ENCODE data around the gene DNHD1. TPM values are rescaled to one million over a fixed set of nuclear protein-coding genes. Genes with fewer than 3 reads are reported as not detected.
A peak's percentile ranks its signal among the peaks of the same experiment; 100 is the strongest.

The DNHD1 gene
- total RNA-seq, 2 experiments from 2014 or later: 32.3 to 35.5 TPM

DNA sequence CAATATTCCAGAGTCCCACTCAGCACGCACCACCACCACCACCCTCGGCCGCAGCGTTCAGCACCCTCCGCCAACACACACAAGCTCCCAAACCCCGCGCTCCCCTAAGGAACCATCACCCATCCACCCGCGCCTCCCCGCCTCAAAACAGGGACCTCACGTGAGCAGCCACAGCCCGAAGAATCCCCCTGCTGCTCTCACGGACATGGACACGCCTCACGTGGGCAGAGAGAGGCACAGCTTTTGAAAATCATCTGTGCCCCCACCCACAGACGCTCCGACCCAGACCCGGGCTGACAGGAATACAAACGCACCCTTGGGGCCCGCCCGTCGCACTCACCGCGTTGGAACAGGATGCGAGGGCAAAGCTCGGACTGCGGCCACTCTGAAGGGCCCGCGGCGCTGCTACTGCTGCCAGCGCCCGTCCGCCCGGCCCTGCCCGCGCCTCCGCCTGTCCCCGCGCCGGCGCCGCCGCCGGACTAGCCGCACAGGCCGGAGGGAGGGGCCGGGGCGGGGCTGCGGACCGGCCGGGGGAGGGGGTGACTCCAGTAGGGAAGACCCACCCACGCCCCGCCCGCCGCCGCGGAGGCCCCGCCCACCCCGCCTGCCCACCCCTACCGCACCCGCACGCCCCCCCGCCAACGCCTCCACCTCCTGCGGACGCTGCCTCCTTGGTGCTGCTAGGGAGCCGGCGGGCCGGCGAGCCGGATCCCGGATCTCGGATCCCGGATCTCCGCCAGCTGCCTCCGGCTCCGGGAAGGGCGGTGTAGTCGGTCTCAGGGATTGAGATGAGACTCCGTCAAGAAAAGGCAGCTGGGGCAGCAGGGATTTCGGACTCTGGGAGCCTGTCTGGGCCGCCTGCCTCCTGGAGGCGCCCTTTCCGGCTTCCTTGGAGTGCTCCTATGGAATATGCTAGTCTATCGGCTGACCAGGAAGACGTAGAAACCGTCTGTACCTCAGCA, 23.3 kb upstream of the DNHD1 start, which contains the start of gene TRIM3:
Gene TRIM3 (minus strand): TSS at position 491 of the 962 bp plus-strand sequence. CDS start 8,246 bp downstream, outside the sequence.
- Mint-ChIP-seq H3K4me1 (peaks cover 10% of the 10 kb centered on the region), H3K27ac (peak within 1 kb of the TSS; percentile 28), H3K9me3 (no peaks in the 10 kb centered on the region), H3K27me3 (peaks cover 10% of the 10 kb centered on the region), H3K4me3 (peak within 1 kb of the TSS; percentile 85), H3K36me3 (peaks cover 7% of the 10 kb centered on the region)
- POLR2A ChIA-PET: interaction anchor here (1.0 to 1.4 kb wide), 3 partner anchors 8 to 54 kb away, joined by 3 to 5 read pairs (median 4); partner anchors contain the start of genes ARFIP2 and TIMM10B
- ATAC-seq (ENCODE audit: low read depth) (peak; percentile 76), DNase-seq (peak; percentile 70)

DNA sequence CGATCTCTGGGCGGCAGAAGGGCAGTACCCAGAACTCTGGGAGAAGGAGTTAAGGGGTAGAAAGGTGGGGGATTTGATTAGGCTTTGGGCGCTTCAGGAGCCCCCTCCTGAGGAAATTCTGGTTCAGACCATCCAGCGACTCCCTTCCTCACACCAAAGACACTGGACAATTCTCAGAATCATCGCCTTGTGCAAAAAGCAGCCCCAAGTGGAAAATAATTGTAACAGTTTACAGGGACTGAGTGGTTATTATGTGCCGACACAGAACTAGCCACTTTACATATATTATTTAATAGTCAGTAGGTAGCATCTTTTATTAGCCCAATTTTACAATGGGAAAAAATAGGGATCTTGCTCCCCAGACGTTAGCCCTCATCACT, 22.7 kb upstream of the DNHD1 start:
- Mint-ChIP-seq H3K27me3 (peaks cover 10% of the 10 kb centered on the region), H3K27ac (no peak overlapping the region), H3K4me3 (peak overlapping the region; percentile 81), H3K4me1 (peaks cover 16% of the 10 kb centered on the region), H3K36me3 (peaks cover 11% of the 10 kb centered on the region), H3K9me3 (no peaks in the 10 kb centered on the region)
- POLR2A ChIA-PET: interaction anchor here (1.4 kb wide), 1 partner anchor 10 kb away, joined by 4 read pairs; no protein-coding TSS in a partner anchor
- DNase-seq: no peak
- ATAC-seq (ENCODE audit: low read depth): no peak

- no peak for ATAC-seq (ENCODE audit: low read depth)
- H3K4me3 Mint-ChIP-seq: peak overlapping the region; percentile 26
- H3K36me3 Mint-ChIP-seq: peaks cover 11% of the 10 kb centered on the region
- POLR2A ChIA-PET: interaction anchor here (0.7 to 1.4 kb wide), 4 partner anchors 9 to 154 kb away, joined by 3 to 4 read pairs (median 3); no protein-coding TSS in a partner anchor
- H3K27ac Mint-ChIP-seq: no peak overlapping the region
- DNase-seq: no peak
- peaks cover 10% of the 10 kb centered on the region for H3K27me3 Mint-ChIP-seq
- H3K9me3 Mint-ChIP-seq: no peaks in the 10 kb centered on the region
- H3K4me1 Mint-ChIP-seq: peaks cover 18% of the 10 kb centered on the region
Measured at GRCh38 chr11:6474806-6475500, 22.1 kb upstream of the DNHD1 start.

DNA sequence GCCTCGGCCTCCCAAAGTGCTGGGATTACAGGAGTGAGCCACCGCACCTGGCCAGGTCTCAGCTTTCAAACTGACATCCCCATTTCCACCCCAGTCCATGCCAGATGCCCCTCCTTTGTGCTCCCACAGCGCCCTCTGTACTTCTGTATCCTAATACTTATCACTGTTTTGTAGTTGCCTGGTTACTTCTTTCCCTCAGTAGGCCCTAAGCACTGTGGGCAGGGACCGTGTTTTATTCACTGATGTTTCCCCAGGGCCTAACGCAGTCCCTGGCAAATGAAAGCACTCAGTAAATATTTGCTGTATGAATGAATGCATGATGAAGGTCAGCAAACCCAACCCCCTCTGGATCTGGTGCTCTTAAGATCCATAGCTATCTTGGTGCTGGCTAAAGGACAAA, 21.1 kb upstream of the DNHD1 start:
- POLR2A ChIA-PET: interaction anchor here (1.4 kb wide), 1 partner anchor 85 kb away, joined by 3 read pairs; no protein-coding TSS in a partner anchor
- ATAC-seq (ENCODE audit: low read depth): no peak
- no peak overlapping the region for H3K4me3 Mint-ChIP-seq

DNA sequence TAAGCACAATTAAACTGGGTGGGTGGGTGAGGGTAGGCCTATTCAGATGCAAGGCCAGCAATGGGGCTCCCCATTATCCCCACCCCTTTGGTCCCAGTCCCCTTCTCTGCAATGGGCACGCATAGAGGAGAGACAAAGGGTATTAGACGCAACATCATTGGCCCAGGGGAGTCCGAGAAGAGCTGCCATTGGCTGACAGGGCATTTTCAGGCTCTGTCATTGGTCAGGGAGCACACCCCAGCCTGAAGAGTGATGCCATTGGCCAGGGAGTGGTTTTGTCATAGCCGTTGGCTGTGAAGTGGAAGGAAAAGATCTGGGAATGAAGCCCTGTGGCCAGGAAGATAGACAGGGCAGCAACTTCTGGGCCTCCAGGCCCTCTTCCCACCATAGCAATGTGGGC, 20.5 kb upstream of the DNHD1 start:
- Mint-ChIP-seq H3K4me1 (peaks cover 26% of the 10 kb centered on the region), H3K27ac (no peak overlapping the region), H3K27me3 (peaks cover 10% of the 10 kb centered on the region), H3K9me3 (no peaks in the 10 kb centered on the region), H3K4me3 (no peak overlapping the region), H3K36me3 (peaks cover 11% of the 10 kb centered on the region)
- ATAC-seq (ENCODE audit: low read depth) (no peak), DNase-seq (no peak)
- POLR2A ChIA-PET: no interaction called here

More for the DNA sequence above, 21.1 kb upstream of the DNHD1 start:
- DNase-seq: no peak
- Mint-ChIP-seq H3K36me3 (peaks cover 11% of the 10 kb centered on the region), H3K4me1 (peaks cover 26% of the 10 kb centered on the region), H3K27ac (no peak overlapping the region), H3K27me3 (peaks cover 10% of the 10 kb centered on the region), H3K9me3 (no peaks in the 10 kb centered on the region)

DNA sequence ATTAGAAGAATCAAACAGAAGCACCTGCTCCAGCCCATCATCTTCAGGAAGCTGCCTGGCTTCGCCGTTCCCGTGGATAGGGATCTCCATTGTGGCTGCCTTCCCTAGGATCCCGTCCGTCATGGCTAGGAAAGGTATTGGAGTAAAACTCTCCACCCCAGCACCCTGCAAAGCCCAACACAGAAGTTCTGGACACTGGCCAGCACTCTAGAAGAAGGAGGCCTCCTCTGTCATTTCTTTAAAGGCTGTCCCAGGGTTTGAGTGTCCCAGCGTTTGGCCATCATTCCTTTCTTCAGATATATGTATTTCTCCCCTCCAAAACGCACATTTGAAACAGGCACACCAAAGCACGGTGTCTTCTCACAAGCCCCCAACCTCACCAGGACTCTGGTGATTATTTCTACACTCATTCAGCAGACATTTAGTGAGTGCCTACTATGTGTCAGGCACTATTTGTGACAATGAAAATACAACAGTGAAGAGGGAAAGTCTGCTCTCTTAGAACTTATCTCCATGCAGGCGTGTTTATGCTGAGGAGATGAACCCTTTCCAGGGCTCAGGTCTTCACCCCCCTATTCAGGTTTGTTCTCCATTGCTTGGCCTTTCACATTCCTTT, 16.7 kb upstream of the DNHD1 start:
- H3K4me1 Mint-ChIP-seq: peaks cover 30% of the 10 kb centered on the region
- H3K9me3 Mint-ChIP-seq: no peaks in the 10 kb centered on the region
- H3K4me3 Mint-ChIP-seq: peak overlapping the region; percentile 93
- peaks cover 18% of the 10 kb centered on the region for H3K36me3 Mint-ChIP-seq
- no peak for DNase-seq
- no peaks in the 10 kb centered on the region for H3K27me3 Mint-ChIP-seq
- no peak for ATAC-seq (ENCODE audit: low read depth)
- peak overlapping the region; percentile 94 for H3K27ac Mint-ChIP-seq
- POLR2A ChIA-PET: interaction anchor here (1.4 kb wide), 1 partner anchor 8 kb away, joined by 3 read pairs; no protein-coding TSS in a partner anchor

GRCh38 chr11:6481012-6481923, 15.8 kb upstream of the DNHD1 start, which contains the start of the genes ARFIP2 and TIMM10B:
ARFIP2 (minus strand) TSS chr11:6481331; CDS start chr11:6480421, 910 bp downstream.
TIMM10B (plus strand) TSS chr11:6481501; CDS start chr11:6481517, 16 bp downstream.
- Mint-ChIP-seq H3K27me3 (no peaks in the 10 kb centered on the region), H3K9me3 (no peaks in the 10 kb centered on the region), H3K27ac (peak within 1 kb of the TSS; percentile 94), H3K4me3 (peak within 1 kb of the TSS; percentile 93), H3K36me3 (peaks cover 18% of the 10 kb centered on the region), H3K4me1 (peaks cover 30% of the 10 kb centered on the region)
- DNase-seq (peak; percentile 93), ATAC-seq (ENCODE audit: low read depth) (peak; percentile 97)
- POLR2A ChIA-PET: interaction anchor here (0.7 to 2.4 kb wide), 25 partner anchors 8 to 265 kb away, joined by 3 to 26 read pairs (median 5); partner anchors contain the start of genes APBB1, ILK, MRPL17 and RRP8

DNA sequence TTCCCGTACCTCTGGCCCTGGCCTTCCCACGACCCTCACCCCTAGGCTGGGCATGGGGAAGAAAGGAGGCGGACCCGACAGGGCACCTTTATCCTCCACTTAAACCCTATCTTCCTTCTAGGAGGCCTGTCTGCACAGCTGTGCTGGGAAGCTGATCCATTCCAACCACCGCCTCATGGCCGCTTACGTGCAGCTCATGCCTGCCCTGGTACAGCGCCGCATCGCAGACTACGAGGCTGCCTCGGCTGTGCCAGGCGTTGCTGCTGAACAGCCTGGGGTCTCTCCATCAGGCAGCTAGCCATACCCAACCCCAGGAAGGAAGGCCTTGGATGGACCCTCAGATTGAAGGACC, 15.2 kb upstream of the DNHD1 start:
- ATAC-seq (ENCODE audit: low read depth) (peak; percentile 2), DNase-seq (no peak)
- Mint-ChIP-seq H3K4me3 (peak overlapping the region; percentile 93), H3K27me3 (no peaks in the 10 kb centered on the region), H3K36me3 (peaks cover 16% of the 10 kb centered on the region), H3K27ac (peak overlapping the region; percentile 94), H3K9me3 (no peaks in the 10 kb centered on the region), H3K4me1 (peaks cover 30% of the 10 kb centered on the region)
- POLR2A ChIA-PET: interaction anchor here (0.7 to 2.4 kb wide), 24 partner anchors 8 to 264 kb away, joined by 3 to 26 read pairs (median 5); partner anchors contain the start of genes APBB1, ILK, MRPL17 and RRP8

DNA sequence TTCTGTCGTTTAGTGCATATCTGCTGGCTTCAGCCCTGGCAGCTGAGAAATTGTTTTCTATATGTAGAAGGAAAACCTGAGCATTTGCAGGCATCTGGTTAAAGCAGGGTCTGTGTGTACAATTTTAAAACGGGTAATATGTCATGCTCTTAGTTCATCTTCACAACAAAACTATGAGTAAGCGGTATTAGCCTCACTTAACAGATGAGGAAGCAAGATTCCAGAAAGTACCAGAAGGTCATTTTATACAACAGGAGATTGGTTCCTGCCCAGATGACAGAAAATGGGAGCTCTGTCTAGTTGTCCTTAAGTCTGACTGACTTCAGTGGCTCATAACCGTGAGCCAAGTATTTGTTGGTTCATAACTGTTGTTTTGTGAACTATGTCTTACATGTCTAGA, 14.6 kb upstream of the DNHD1 start:
- DNase-seq: no peak
- POLR2A ChIA-PET: interaction anchor here (0.7 to 2.4 kb wide), 10 partner anchors 9 to 200 kb away, joined by 3 to 26 read pairs (median 8); partner anchors contain the start of genes MRPL17, SMPD1, TAF10 and TRIM3

DNA sequence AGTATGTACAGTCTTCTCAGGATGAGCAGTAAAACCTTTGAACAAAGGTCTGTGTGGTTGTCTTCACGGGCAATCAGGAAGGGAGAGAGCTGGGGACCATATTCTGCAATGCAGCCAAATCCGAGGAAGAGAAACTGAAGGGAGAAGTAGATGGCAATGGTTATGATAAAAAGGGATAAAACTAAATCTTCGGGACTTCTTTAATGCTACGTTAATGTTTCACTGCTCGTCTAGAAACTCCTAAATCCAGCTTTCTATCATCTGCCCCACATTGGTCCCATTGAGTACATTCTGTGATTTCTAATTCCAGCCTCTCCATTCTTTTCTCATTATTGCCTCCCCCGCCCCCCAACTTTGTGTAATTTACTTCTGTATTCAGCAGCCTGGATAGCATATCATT, 14.1 kb upstream of the DNHD1 start:
- Mint-ChIP-seq H3K4me1 (peaks cover 30% of the 10 kb centered on the region), H3K27me3 (no peaks in the 10 kb centered on the region), H3K4me3 (peak overlapping the region; percentile 93), H3K36me3 (peaks cover 11% of the 10 kb centered on the region), H3K9me3 (no peaks in the 10 kb centered on the region), H3K27ac (peak overlapping the region; percentile 94)
- POLR2A ChIA-PET: interaction anchor here (2.0 to 2.4 kb wide), 4 partner anchors 9 to 199 kb away, joined by 5 to 26 read pairs (median 13); partner anchors contain the start of genes MRPL17, TAF10 and TRIM3
- ATAC-seq (ENCODE audit: low read depth) (no peak), DNase-seq (no peak)

More for the DNA sequence above, 14.6 kb upstream of the DNHD1 start:
- H3K36me3 Mint-ChIP-seq: peaks cover 13% of the 10 kb centered on the region
- H3K27ac Mint-ChIP-seq: peak overlapping the region; percentile 94
- ATAC-seq (ENCODE audit: low read depth): no peak
- H3K4me3 Mint-ChIP-seq: peak overlapping the region; percentile 93
- peaks cover 30% of the 10 kb centered on the region for H3K4me1 Mint-ChIP-seq
- no peaks in the 10 kb centered on the region for H3K9me3 Mint-ChIP-seq
- no peaks in the 10 kb centered on the region for H3K27me3 Mint-ChIP-seq

DNA sequence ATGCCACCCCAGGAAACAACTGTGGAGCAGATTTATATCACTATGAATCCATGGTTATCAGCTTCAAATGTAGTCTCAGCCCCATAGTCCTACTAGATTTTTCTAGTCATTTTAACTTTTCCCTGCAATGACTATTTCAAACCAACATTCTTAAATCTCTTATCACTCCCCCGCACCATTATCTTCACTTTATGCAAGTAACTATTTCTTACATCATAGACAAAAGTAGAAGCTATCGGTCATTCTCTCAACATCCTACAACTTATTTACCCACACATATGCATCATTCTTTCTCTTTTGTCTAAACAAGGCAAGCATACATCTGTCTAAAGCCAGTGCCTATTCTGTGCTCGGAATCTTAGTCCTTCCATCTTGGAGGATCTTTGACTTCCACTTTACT, 11.4 kb upstream of the DNHD1 start:
- no peaks in the 10 kb centered on the region for H3K9me3 Mint-ChIP-seq
- peaks cover 17% of the 10 kb centered on the region for H3K4me1 Mint-ChIP-seq
- ATAC-seq (ENCODE audit: low read depth) (no peak), DNase-seq (no peak)
- no peaks in the 10 kb centered on the region for H3K27me3 Mint-ChIP-seq
- H3K4me3 Mint-ChIP-seq: no peak overlapping the region
- POLR2A ChIA-PET: interaction anchor here (1.2 kb wide), 1 partner anchor 117 kb away, joined by 3 read pairs; no protein-coding TSS in a partner anchor
- H3K36me3 Mint-ChIP-seq: peaks cover 8% of the 10 kb centered on the region
- H3K27ac Mint-ChIP-seq: no peak overlapping the region

All from activated naive CD8-positive, alpha-beta T cell treated with anti-CD3 and anti-CD28 coated beads, Interleukin-2, amount 10 ng/mL, durations not matched to agents 7 days and 5 days (primary cell).